Measurements from ENCODE around the gene CHRM2.

CHRM2 gene

DNA sequence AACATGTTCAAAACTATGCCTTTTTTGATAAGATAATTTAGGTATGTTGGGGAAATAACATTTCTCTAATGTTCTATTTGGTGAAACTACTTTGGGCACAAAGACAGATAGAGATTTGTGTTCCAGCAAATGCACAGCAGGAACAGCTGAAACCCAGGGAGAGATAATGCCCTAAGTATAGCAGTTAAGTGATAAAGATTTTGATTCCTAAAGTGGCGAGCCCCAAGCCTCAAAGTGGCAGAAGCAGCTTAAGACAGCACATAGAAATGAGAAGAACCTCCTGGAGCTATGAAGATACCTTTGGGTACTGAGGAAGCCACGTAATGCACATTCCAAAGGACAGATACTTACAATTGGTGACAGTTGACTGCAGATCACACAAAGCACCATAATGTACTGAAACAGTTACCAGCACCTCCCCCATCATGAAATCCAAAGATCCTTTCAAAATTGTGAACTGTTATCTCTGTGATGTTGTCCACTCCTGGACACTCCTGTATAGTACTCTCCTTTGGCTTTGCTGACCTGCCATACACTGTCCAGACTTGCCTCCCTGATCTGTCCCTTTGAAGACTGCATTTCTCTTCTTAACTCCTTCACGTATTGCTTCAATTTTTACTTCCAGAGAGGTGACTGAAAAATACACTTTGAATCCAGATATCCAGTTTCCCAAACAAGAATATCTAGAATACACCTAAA, 62.9 kb downstream of the CHRM2 start:
- H3K36me3 Mint-ChIP-seq = no peaks in the 10 kb centered on the region
- H3K4me3 Mint-ChIP-seq = no peak overlapping the region

DNA sequence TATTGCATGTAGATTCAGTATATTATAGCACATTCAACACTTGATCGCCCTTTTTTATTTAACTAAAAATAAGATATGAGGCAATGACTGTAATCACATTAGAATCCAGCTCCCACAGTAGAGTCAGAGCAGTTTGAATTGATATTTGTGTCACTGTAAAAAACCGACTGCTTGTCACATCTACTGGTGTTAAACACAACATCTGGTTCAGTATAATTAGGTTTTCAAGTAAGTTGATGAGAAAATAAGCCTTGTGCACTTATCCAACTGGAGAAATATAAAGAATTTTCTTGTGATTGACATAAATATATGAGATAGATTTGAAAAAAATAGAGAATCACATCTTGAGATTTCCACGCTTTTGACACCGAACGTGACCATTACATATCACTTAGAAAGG, 69.0 kb downstream of the CHRM2 start:
- Mint-ChIP-seq H3K27me3 (no peaks in the 10 kb centered on the region), H3K27ac (no peak overlapping the region), H3K4me1 (no peaks in the 10 kb centered on the region), H3K36me3 (no peaks in the 10 kb centered on the region), H3K9me3 (no peaks in the 10 kb centered on the region), H3K4me3 (no peak overlapping the region)

More for the DNA sequence above, 62.9 kb downstream of the CHRM2 start:
- no peaks in the 10 kb centered on the region for H3K27me3 Mint-ChIP-seq
- no peaks in the 10 kb centered on the region for H3K4me1 Mint-ChIP-seq
- H3K9me3 Mint-ChIP-seq = peaks cover 6% of the 10 kb centered on the region
- no peak overlapping the region for H3K27ac Mint-ChIP-seq

DNA sequence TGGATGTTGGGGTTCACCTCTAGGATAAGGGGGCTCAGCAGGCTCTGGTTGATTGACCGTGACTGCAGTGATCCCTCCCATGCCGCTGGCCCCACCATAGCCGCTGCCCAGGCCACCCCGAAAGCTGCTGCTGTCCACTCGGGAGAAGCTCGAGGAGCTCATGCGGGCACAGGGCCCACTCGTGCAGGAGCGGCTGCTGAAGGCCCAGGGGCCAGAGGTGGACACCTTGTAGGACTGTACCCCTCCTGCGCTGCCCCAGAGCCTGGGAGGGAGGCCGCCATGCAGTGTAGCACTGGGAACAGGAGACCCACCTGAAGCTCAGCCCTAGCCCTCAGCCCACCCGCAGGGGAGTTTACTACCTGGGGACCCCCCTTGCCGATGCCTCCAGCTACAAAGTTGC, 70.0 kb downstream of the CHRM2 start:
- Mint-ChIP-seq H3K27me3 (no peaks in the 10 kb centered on the region), H3K4me3 (no peak overlapping the region), H3K27ac (no peak overlapping the region), H3K4me1 (no peaks in the 10 kb centered on the region), H3K36me3 (no peaks in the 10 kb centered on the region), H3K9me3 (no peaks in the 10 kb centered on the region)

DNA sequence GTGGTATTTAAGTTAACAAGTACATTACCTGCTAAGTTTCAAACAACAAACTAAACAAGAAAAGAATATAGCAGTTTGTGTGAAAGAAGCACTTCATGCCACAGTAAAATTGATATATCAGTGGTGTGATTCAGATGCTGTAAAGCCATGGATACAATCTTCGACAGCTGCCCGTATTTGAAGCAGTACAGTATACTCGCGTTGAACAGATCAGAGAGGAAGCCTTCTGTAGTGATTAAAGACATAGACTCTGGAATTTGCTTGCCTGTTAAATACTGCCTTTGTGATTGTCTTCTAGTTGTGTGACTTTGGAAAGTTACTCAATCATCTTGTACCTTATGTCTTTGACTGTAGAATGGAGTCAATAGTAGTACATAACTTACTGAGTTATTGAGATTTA, 71.7 kb downstream of the CHRM2 start:
- H3K4me3 Mint-ChIP-seq = no peak overlapping the region
- no peak overlapping the region for H3K27ac Mint-ChIP-seq
- no peaks in the 10 kb centered on the region for H3K4me1 Mint-ChIP-seq
- no peaks in the 10 kb centered on the region for H3K9me3 Mint-ChIP-seq
- no peaks in the 10 kb centered on the region for H3K27me3 Mint-ChIP-seq
- no peaks in the 10 kb centered on the region for H3K36me3 Mint-ChIP-seq

DNA sequence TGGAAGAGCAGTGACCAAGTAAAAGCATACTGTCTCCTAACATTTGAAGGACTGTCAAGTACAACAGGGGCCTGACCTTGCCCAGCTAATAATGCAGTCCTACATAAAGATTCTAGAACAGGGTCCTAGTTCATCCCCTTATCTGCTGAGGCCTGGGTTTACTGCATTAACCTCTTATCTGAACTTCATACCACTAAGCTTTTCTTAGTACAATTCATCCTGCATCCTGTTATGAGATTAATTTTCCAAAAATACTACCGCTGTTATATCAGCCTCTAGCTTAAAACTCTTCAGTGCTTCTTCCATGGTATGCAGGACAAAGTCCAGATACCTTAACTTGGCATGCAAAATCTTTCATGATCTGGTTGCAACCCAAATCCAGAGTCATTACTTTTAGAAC, 72.5 kb downstream of the CHRM2 start:
- no peak overlapping the region for H3K4me3 Mint-ChIP-seq
- no peak overlapping the region for H3K27ac Mint-ChIP-seq
- H3K4me1 Mint-ChIP-seq = no peaks in the 10 kb centered on the region
- no peaks in the 10 kb centered on the region for H3K27me3 Mint-ChIP-seq
- H3K9me3 Mint-ChIP-seq = no peaks in the 10 kb centered on the region
- no peaks in the 10 kb centered on the region for H3K36me3 Mint-ChIP-seq

DNA sequence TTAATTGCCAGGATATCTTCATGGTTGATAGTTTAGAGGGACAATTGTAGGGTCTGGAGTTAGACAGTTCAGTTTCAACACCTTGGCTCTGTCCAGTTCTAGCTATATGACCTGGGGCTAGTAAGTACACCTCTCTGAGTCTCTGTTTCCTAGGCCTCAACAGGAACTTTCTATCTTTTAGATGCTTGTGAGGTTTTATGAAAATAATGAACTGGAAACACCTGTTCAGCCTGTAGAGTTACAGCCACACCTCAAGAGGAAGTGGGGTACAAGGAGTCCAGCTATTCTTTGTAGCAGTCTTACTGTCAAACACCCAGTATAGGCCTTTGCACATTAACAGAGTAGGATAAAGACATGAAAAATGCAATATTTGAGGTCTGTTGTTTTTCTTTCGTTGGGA, 73.4 kb downstream of the CHRM2 start:
- Mint-ChIP-seq H3K9me3 (no peaks in the 10 kb centered on the region), H3K27me3 (no peaks in the 10 kb centered on the region), H3K36me3 (no peaks in the 10 kb centered on the region), H3K4me3 (no peak overlapping the region), H3K27ac (no peak overlapping the region), H3K4me1 (no peaks in the 10 kb centered on the region)

DNA sequence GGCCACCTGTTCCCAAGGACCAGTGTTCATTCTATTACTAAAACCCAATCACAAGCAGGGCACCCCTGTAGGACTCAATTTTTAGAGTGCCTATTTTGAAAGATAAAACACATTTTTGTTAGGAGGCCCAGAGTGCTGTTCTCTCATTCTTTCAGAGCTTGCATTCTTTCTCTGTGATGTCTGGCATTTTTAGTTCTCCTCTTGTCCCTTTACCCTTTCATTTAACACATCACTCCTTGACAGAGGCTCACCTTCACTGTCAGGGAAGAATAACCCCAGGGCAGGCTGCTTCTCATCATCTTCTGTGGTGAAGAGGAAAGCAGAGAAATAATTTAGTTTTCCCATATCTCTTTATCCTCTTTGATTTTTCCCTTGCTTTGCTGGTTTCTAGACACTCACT, 73.9 kb downstream of the CHRM2 start:
- no peaks in the 10 kb centered on the region for H3K9me3 Mint-ChIP-seq
- no peak overlapping the region for H3K4me3 Mint-ChIP-seq

DNA sequence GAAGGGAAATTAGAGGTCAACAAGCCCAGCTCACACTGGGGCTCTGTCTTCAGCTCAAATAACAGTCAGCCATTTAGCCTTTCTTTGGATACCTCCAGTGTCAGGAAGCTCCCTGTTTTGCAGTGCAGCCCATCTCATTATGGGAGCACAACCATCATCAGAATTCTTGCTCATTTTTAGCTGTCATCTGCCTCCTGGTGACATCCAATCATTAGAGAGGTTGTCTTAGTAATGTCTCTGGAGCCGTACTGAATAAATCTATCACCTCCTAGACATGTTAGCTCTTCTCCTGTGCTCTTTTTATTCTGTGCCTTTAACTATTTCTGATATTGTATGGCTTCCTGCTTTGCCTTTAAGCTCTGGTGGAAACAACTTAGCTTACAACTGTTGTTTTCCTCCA, 74.5 kb downstream of the CHRM2 start:
- H3K4me1 Mint-ChIP-seq = no peaks in the 10 kb centered on the region
- no peak overlapping the region for H3K4me3 Mint-ChIP-seq
- no peaks in the 10 kb centered on the region for H3K36me3 Mint-ChIP-seq
- H3K9me3 Mint-ChIP-seq = peaks cover under 1% of the 10 kb centered on the region
- H3K27ac Mint-ChIP-seq = no peak overlapping the region
- H3K27me3 Mint-ChIP-seq = no peaks in the 10 kb centered on the region

More for the DNA sequence above, 73.9 kb downstream of the CHRM2 start:
- H3K4me1 Mint-ChIP-seq = no peaks in the 10 kb centered on the region
- no peaks in the 10 kb centered on the region for H3K27me3 Mint-ChIP-seq
- H3K36me3 Mint-ChIP-seq = no peaks in the 10 kb centered on the region
- H3K27ac Mint-ChIP-seq = no peak overlapping the region

DNA sequence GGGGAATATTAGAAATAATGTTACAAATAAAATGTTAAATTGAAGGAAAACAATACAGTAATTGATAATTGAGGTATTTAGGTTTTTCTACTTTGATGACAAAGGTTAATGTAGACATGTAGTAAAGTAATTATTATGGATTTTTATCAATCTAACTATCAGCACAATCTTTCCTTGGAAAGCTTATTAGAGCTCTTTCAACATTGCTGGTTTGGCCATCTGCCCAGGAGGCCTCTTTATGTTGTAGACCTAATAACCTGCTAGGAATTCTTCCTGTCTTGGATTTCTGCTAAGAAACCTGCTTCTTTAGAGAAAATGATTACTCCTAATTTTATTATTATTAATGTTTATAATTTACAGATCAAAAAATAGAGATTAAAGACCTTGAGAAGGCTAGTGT, 78.9 kb downstream of the CHRM2 start:
- Mint-ChIP-seq H3K9me3 (peaks cover 6% of the 10 kb centered on the region), H3K27me3 (no peaks in the 10 kb centered on the region), H3K27ac (no peak overlapping the region), H3K36me3 (no peaks in the 10 kb centered on the region), H3K4me1 (no peaks in the 10 kb centered on the region), H3K4me3 (no peak overlapping the region)

DNA sequence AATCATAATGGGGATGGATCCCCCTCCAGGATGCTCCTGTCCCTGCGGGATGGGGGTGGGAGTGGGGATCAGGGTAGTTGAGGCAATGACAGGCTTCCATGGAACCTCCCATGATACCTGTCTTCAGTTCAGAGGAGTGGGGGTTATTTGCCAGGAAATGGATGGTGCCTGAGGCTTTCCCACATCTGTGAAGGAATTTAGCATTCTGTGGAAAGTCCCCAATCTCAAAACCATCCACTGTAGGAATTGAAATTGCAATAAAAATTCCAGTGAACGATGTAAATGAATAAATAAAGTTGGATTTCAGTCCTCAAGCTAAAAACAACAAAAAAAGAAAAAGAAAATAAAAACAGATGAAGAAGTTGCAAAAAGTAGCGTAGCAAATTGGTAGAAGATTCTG, 81.9 kb downstream of the CHRM2 start:
- H3K27ac Mint-ChIP-seq = no peak overlapping the region
- H3K9me3 Mint-ChIP-seq = peaks cover 16% of the 10 kb centered on the region
- no peak overlapping the region for H3K4me3 Mint-ChIP-seq
- H3K27me3 Mint-ChIP-seq = no peaks in the 10 kb centered on the region
- no peaks in the 10 kb centered on the region for H3K36me3 Mint-ChIP-seq
- no peaks in the 10 kb centered on the region for H3K4me1 Mint-ChIP-seq

DNA sequence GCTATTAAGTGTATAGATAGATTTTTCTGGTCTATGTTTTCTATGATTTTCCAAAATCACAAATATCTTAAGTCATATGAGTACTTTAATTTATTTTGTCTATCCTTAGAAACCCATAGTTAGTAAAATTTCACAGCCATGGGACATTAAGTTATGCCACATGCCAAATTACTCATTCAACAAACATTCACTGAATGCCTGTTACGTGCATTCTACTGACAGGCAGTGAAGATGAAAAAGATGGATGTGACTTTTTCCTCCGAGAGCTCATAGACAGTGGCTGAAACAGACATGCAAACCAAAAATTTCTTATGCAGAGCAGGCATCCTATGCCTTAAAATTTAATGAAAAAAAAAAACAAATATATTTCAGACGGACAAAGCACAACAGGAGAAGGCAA, 84.9 kb downstream of the CHRM2 start:
- Mint-ChIP-seq H3K36me3 (no peaks in the 10 kb centered on the region), H3K27me3 (no peaks in the 10 kb centered on the region), H3K4me3 (no peak overlapping the region), H3K4me1 (no peaks in the 10 kb centered on the region), H3K9me3 (peaks cover 12% of the 10 kb centered on the region), H3K27ac (no peak overlapping the region)

DNA sequence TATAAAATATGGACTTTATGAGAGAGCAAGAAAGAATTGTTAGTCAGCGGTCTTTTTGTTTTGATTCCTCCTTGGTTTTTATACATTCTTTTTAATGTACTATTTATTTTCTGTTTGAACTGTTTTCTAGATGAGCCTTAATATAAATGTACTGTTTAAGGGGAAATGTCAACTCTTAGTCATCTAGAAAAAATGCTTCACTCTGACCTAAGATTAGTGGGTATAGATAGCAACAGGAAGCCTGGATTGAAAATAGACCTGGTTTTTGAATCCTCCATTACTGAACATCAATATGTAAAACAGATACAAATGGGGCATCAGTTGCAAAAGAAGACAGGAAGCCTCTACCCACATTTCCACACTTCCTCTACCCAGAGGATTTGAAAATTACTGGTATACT, 87.8 kb downstream of the CHRM2 start:
- Mint-ChIP-seq H3K9me3 (peaks cover 14% of the 10 kb centered on the region), H3K4me3 (no peak overlapping the region), H3K4me1 (no peaks in the 10 kb centered on the region), H3K27me3 (no peaks in the 10 kb centered on the region), H3K27ac (no peak overlapping the region), H3K36me3 (no peaks in the 10 kb centered on the region)

DNA sequence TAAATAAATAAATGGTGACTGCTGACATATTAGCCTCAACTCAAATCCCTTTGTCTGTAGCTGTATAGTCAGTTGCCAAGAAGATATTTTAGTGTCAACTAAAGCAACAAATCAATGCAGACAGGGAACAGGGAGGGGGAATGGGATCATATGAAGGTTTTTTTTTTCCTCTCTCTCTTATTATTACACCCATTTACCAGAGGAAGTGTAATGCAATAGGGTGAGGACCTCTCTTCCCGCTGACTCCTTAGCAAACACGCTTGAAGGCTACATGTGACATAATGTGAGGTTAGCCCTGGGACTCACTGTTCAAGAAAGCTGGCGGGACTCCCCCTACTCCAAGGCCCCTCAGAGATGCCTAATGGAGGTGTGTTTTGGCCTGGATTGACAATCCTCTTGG, 88.2 kb downstream of the CHRM2 start:
- Mint-ChIP-seq H3K27ac (no peak overlapping the region), H3K4me1 (no peaks in the 10 kb centered on the region), H3K9me3 (peaks cover 14% of the 10 kb centered on the region), H3K4me3 (no peak overlapping the region), H3K27me3 (no peaks in the 10 kb centered on the region), H3K36me3 (no peaks in the 10 kb centered on the region)

DNA sequence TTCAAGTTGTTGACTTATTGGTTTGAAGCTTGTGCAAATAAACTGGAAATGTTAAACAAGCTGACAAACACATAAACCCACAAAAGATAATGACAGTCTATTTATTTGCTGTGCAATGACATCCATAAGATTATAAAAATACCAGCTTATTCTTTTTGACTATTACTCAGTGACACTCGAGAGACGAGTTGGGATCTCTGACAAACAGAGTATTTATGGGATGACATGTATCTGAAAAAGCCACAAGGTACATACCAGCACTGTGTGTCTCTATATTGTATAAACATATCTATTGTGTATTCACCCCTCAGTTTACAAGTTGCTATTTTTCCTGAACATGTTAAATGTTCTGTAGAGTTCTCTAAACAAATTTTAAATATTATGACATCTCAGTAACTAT, 88.9 kb downstream of the CHRM2 start:
- H3K27ac Mint-ChIP-seq = no peak overlapping the region
- H3K4me1 Mint-ChIP-seq = no peaks in the 10 kb centered on the region
- H3K4me3 Mint-ChIP-seq = no peak overlapping the region
- H3K9me3 Mint-ChIP-seq = peaks cover 14% of the 10 kb centered on the region
- H3K27me3 Mint-ChIP-seq = no peaks in the 10 kb centered on the region
- H3K36me3 Mint-ChIP-seq = no peaks in the 10 kb centered on the region

DNA sequence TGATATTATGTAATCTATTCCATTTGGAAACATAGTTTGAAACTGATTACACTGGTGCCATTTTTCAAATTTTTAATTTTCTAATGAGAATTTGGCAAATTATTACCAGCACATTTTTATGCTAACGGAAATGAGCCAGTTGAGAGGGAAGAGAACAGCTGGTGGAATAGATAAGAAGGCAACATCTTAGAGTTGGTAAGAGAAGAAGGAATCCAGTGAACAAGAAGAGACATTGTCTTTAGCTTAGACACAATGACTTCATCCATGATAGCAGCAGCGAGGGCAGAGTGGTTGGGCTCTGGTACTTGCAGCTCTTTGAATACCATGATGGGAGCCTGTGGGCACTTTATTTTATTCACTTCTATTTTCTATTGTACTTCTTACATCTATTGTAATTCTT, 89.6 kb downstream of the CHRM2 start:
- no peaks in the 10 kb centered on the region for H3K36me3 Mint-ChIP-seq

DNA sequence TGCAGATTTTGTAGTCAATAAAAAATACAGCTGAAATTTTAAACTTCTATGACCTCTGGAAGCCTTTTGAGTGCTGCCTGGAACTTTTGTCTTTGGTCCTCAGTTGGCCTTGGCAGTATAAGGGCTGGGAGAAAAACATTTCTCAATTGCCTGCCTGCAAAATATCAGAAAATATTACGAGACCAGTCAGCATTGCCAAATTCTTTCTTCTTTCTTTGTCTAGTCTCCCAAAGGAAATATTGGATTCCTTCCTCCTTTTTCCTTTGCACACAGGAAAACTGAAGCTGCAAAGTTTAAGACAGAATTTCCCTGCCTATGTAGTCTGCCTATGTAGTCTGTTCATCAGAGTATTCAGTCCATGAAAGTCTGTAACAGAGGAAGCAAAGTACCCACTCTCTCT, 95.9 kb downstream of the CHRM2 start:
- H3K4me1 Mint-ChIP-seq = no peaks in the 10 kb centered on the region
- H3K4me3 Mint-ChIP-seq = no peak overlapping the region
- H3K36me3 Mint-ChIP-seq = no peaks in the 10 kb centered on the region
- H3K27me3 Mint-ChIP-seq = no peaks in the 10 kb centered on the region
- peaks cover 2% of the 10 kb centered on the region for H3K9me3 Mint-ChIP-seq
- no peak overlapping the region for H3K27ac Mint-ChIP-seq

More for the DNA sequence above, 89.6 kb downstream of the CHRM2 start:
- Mint-ChIP-seq H3K27me3 (no peaks in the 10 kb centered on the region), H3K4me3 (no peak overlapping the region), H3K27ac (no peak overlapping the region), H3K4me1 (no peaks in the 10 kb centered on the region), H3K9me3 (peaks cover 9% of the 10 kb centered on the region)

DNA sequence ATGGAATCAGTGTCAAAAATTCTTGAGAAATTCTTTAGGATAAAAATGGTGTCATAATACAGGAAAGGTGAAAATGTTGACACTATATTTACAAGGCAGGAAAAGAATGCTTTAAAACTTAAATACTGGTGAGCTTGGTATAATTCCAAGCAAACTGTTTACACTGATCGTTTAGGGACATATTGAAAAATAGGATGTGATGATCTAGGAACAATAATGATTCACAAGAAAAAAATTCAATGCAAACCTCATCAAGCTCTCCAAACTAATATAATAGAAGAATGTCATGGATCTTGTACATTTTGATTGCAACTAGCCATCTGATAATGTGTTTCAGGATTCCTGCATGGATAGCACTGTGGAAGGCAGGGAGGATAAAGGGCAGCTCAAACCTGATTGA, 98.4 kb downstream of the CHRM2 start:
- Mint-ChIP-seq H3K9me3 (peaks cover 5% of the 10 kb centered on the region), H3K4me1 (no peaks in the 10 kb centered on the region), H3K4me3 (no peak overlapping the region), H3K27me3 (no peaks in the 10 kb centered on the region), H3K36me3 (no peaks in the 10 kb centered on the region), H3K27ac (no peak overlapping the region)

Data from activated naive CD4-positive, alpha-beta T cell treated with anti-CD3 and anti-CD28 coated beads, Interleukin-2, amount 50 U/mL, for 24 hours (primary cell).